ENCODE data around the gene PPARG.

The PPARG gene

DNA sequence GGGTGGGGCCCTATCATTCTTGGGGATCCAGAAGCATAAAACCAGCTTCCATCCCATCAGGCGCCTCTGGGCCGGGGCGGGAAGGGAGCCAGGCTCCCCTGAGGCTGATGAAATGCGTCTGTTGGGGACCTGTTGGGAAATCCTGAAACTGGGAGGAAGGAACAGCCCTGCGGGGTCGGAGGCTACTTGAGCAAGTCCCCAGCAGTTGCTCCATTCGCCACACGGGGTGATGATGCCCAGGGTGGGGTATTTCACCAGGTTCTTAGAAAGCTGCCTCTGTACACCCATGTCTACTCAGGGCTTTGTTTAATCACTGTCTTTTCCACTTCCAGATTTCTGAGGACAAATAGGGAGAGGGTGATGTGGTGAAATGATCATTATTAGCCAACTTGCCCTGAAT, 170.0 kb downstream of the PPARG start:
- no peak overlapping the region for H3K4me3 ChIP-seq (ENCODE audit: low read depth, low read length)
- in situ Hi-C loops (cut with HindIII; ENCODE audit: low sequenced_read_pairs) = loop anchor here (5.0 kb wide), 1 partner anchor 57 kb away; no protein-coding TSS in a partner anchor
- TF ChIP-seq, protein P1, sequence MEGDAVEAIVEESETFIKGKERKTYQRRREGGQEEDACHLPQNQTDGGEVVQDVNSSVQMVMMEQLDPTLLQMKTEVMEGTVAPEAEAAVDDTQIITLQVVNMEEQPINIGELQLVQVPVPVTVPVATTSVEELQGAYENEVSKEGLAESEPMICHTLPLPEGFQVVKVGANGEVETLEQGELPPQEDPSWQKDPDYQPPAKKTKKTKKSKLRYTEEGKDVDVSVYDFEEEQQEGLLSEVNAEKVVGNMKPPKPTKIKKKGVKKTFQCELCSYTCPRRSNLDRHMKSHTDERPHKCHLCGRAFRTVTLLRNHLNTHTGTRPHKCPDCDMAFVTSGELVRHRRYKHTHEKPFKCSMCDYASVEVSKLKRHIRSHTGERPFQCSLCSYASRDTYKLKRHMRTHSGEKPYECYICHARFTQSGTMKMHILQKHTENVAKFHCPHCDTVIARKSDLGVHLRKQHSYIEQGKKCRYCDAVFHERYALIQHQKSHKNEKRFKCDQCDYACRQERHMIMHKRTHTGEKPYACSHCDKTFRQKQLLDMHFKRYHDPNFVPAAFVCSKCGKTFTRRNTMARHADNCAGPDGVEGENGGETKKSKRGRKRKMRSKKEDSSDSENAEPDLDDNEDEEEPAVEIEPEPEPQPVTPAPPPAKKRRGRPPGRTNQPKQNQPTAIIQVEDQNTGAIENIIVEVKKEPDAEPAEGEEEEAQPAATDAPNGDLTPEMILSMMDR (IDR thresholded peaks at IDR 0.05; ENCODE audit: low read depth, low read length, missing control alignments) = no peak
- no peak for DNase-seq (ENCODE audit: low read depth)

DNA sequence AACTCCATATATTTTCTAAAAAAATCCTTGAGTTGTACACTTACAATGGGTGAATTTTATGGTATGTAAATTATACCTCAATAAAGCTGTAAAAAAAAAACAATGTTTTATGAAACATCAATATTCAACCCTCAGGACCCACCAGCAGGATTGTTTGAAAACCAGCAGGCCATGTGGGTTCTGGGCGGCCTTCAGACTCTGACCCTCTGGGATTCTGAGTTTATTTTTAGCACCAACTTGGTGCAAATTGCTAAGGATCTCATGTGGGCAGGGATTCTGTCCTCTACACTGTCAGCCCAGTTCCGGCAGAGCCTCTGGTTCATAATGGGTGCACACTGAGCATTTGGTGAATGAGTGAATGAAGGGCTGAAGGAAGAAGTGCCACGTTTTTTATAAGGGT, 171.3 kb downstream of the PPARG start:
- in situ Hi-C loops (cut with HindIII; ENCODE audit: low sequenced_read_pairs) = no loop called here
- TF ChIP-seq, protein P1 (IDR thresholded peaks at IDR 0.05; ENCODE audit: low read depth, low read length, missing control alignments) = no peak
- DNase-seq (ENCODE audit: low read depth) = no peak
- H3K4me3 ChIP-seq (ENCODE audit: low read depth, low read length) = no peak overlapping the region

DNA sequence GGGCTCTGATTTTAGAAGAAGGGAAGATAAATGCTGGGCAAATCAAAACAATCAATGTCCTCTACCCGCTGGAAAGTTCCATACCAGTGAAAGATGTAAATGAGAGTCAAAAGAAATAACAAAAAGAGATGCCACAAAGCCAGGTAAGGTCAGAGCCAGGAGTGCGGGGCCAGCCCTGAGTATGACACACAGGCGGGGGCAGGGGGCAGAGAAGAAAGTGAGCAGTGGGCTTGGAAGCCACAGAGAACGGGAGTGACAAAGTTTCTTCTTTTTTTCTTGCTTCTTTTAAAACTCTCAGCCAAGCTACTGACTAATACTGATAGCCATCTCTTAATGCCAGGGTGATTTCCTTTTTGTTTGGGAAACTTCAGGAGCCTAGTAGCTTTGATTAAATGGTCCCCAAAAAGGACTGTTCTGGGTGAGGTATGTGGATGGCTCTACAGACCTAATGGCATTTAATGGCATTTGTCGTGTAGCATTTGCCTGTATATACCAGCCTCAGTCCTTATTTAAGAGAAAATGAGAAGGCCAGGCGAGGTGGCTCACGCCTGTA, 172.3 kb downstream of the PPARG start:
- no peak for DNase-seq (ENCODE audit: low read depth)
- H3K4me3 ChIP-seq (ENCODE audit: low read depth, low read length) = no peak overlapping the region
- TF ChIP-seq, protein P1 (IDR thresholded peaks at IDR 0.05; ENCODE audit: low read depth, low read length, missing control alignments) = no peak
- in situ Hi-C loops (cut with HindIII; ENCODE audit: low sequenced_read_pairs) = no loop called here

DNA sequence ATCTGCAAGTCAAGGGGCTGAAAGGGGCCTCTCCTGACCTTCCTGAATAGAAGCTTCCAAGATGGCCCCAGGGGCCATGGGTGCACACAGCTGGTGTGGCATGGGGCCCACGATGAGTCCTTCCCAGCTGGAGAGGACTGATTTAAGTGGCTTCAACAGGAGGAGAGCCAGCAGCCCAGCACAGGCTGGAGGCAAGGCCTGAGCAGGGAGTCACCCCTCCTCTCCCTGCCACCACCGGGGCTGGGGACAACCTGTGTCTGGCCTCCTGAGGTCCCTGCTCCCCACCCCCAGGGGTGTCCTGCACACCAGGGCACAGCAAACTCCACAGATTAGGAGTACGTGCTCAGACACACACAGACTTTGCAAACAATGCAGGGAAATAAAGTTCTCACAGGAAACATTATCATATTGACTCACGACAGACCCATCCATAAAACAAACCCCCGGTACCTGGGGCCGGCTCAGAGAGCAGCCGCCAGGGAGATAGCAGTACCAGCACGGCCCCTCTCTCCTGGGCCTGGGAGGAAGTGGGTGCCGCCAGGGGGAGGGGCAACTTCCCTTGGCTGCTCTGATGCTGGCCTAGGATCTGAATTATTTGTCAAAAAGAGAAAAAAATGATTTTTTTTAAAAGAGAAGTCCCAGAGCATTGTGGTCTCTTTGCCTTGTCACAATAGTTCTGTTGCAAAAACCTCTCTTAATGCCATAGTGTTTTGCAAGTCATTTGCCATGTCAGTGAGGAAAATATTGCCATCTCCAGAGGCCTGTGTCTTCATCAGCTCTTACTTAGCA, 173.5 kb downstream of the PPARG start:
- H3K4me3 ChIP-seq (ENCODE audit: low read depth, low read length) = no peak overlapping the region
- TF ChIP-seq, protein P1 (IDR thresholded peaks at IDR 0.05; ENCODE audit: low read depth, low read length, missing control alignments) = no peak
- in situ Hi-C loops (cut with HindIII; ENCODE audit: low sequenced_read_pairs) = no loop called here
- DNase-seq (ENCODE audit: low read depth) = no peak

DNA sequence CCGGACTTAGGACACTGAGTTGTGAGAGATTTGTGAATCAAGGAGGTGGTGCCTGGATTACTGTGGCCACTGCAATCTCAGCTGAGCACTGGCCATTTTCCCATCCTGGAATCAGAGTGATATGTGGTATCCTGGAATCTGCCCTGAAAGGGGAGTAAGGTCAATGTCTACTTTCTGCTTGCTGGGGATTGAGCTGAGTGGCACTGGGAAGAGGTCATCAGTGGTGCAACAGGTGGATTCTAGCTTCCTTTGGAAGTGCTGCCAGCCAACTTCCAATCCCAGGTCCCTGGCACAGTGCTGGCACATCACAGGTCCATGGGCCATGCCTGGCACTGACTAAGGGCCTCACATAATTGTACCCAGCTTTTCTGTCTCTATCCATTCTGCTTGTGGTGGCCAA, 174.8 kb downstream of the PPARG start:
- TF ChIP-seq, protein P1 (IDR thresholded peaks at IDR 0.05; ENCODE audit: low read depth, low read length, missing control alignments) = no peak
- in situ Hi-C loops (cut with HindIII; ENCODE audit: low sequenced_read_pairs) = no loop called here
- no peak for DNase-seq (ENCODE audit: low read depth)
- H3K4me3 ChIP-seq (ENCODE audit: low read depth, low read length) = no peak overlapping the region

DNA sequence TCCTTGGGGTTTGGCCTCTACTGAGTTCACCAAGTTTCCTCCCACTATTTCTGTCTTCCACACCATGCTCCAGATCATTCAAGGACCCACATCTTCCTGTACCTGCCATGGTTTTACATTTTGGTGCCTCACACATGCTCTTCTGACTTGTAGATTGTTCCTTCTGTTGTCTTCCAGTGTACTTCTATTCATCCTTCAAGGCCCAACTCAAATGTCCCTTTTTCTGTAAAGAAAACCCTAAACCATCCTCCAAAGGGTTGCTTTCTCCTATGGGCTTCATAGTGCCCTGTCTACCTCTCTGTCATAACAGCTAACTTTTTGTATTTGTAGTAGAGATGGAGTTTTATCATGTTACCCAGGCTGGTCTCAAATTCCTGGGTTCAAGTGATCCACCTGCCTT, 175.3 kb downstream of the PPARG start:
- TF ChIP-seq, protein P1 (IDR thresholded peaks at IDR 0.05; ENCODE audit: low read depth, low read length, missing control alignments) = no peak
- DNase-seq (ENCODE audit: low read depth) = no peak
- in situ Hi-C loops (cut with HindIII; ENCODE audit: low sequenced_read_pairs) = no loop called here
- H3K4me3 ChIP-seq (ENCODE audit: low read depth, low read length) = no peak overlapping the region

Data from astrocyte of the cerebellum (primary cell).